Activated CD4-positive, alpha-beta T cell treated with anti-CD3 and anti-CD28 coated beads for 48 hours (primary cell): Measurements from ENCODE around the gene HAUS8.
"Not testable (repeated sequence)": the region's sequence is repeated elsewhere in the genome, so short reads cannot be mapped to it uniquely, and the experiment has no call there.

Experiments
- DNase-seq: peaks from one replicate; pipeline ENCODE4 v3.0.0-alpha.2; 2020

The HAUS8 gene

GRCh38 chr19:17101686-17102628, 26.7 kb upstream of the HAUS8 start:
- DNase-seq = no peak

- no peak for DNase-seq
Observed at GRCh38 chr19:17098326-17098725, 23.1 kb upstream of the HAUS8 start.

- no peak for DNase-seq
Observed at GRCh38 chr19:17097593-17098126, 22.4 kb upstream of the HAUS8 start.

GRCh38 chr19:17095141-17095919, 20.1 kb upstream of the HAUS8 start:
- no peak for DNase-seq

- not testable (repeated sequence) for DNase-seq
Observed at GRCh38 chr19:17094694-17095093, 19.4 kb upstream of the HAUS8 start.

- DNase-seq = no peak
Observed at GRCh38 chr19:17092696-17093095, 17.4 kb upstream of the HAUS8 start.

- no peak for DNase-seq
Observed at GRCh38 chr19:17091758-17092333, 16.6 kb upstream of the HAUS8 start.

- peak; percentile 49 for DNase-seq
Observed at GRCh38 chr19:17090583-17090982, 15.3 kb upstream of the HAUS8 start.

- DNase-seq = no peak
Observed at GRCh38 chr19:17088552-17088951, 13.3 kb upstream of the HAUS8 start.

- no peak for DNase-seq
Observed at GRCh38 chr19:17086834-17087233, 11.6 kb upstream of the HAUS8 start.

GRCh38 chr19:17086120-17086519, 10.9 kb upstream of the HAUS8 start:
- no peak for DNase-seq

- no peak for DNase-seq
Observed at GRCh38 chr19:17081672-17082630, 6.7 kb upstream of the HAUS8 start.

- no peak for DNase-seq
Observed at GRCh38 chr19:17080440-17080801, 5.2 kb upstream of the HAUS8 start.

GRCh38 chr19:17079710-17080439, 4.6 kb upstream of the HAUS8 start:
- DNase-seq = peak; percentile 81

GRCh38 chr19:17078920-17079709, 3.9 kb upstream of the HAUS8 start:
- DNase-seq = no peak

- DNase-seq = no peak
Observed at GRCh38 chr19:17078036-17078919, 3.0 kb upstream of the HAUS8 start.

GRCh38 chr19:17077447-17078028, 2.3 kb upstream of the HAUS8 start:
- DNase-seq = no peak

- peak; percentile 50 for DNase-seq
Observed at GRCh38 chr19:17076543-17076991, 1.3 kb upstream of the HAUS8 start.
